ENCODE data around the gene SYT9. TPM values are rescaled to one million over a fixed set of nuclear protein-coding genes. Genes with fewer than 3 reads are reported as not detected.

SYT9 gene
- total and polyA plus RNA-seq, 12 donors: 0.94 to 17.7 (median 5.0) TPM

- no peak for TF ChIP-seq CTCF (IDR thresholded peaks at IDR 0.05)
- no peak for TF ChIP-seq POLR2A (IDR thresholded peaks at IDR 0.05)
- DNase-seq: no peak
- no peaks in the 10 kb centered on the region for H3K9me3 ChIP-seq (replicated peaks in 1 of 3)
- no peak overlapping the region for H3K27ac ChIP-seq
- intact Hi-C loops (cut with DNase I): no loop called here
- peaks cover 7% of the 10 kb centered on the region for H3K27me3 ChIP-seq
- H3K4me1 ChIP-seq (replicated peaks in 1 of 2): no peaks in the 10 kb centered on the region
- H3K4me3 ChIP-seq: no peak overlapping the region
- no peaks in the 10 kb centered on the region for H3K36me3 ChIP-seq (replicated peaks in 1 of 2)
Measured at GRCh38 chr11:7219491-7219890, 32.2 kb upstream of the SYT9 start.

GRCh38 chr11:7220636-7221035, 31.1 kb upstream of the SYT9 start:
- intact Hi-C loops (cut with DNase I): no loop called here
- DNase-seq: no peak
- no peak overlapping the region for H3K27ac ChIP-seq
- H3K4me3 ChIP-seq: no peak overlapping the region
- 40 to 72% (median 52%) methylated on average over 3 of the region's 3 CpGs for WGBS, 4 donors
- H3K27me3 ChIP-seq: peaks cover 7% of the 10 kb centered on the region
- TF ChIP-seq POLR2A (IDR thresholded peaks at IDR 0.05) (no peak), CTCF (IDR thresholded peaks at IDR 0.05) (no peak)
- no peaks in the 10 kb centered on the region for H3K9me3 ChIP-seq (replicated peaks in 1 of 3)
- H3K36me3 ChIP-seq (replicated peaks in 1 of 2): no peaks in the 10 kb centered on the region
- H3K4me1 ChIP-seq (replicated peaks in 1 of 2): no peaks in the 10 kb centered on the region

- Histone ChIP-seq H3K4me3 (no peak overlapping the region), H3K9me3 (replicated peaks in 1 of 3) (no peaks in the 10 kb centered on the region), H3K36me3 (replicated peaks in 1 of 2) (no peaks in the 10 kb centered on the region), H3K27ac (no peak overlapping the region), H3K27me3 (peaks cover 7% of the 10 kb centered on the region), H3K4me1 (replicated peaks in 1 of 2) (no peaks in the 10 kb centered on the region)
- 29 to 36% (median 30%) methylated on average over 4 of the region's 4 CpGs for WGBS, 4 donors
- intact Hi-C loops (cut with DNase I): no loop called here
- no peak for DNase-seq
- TF ChIP-seq POLR2A (IDR thresholded peaks at IDR 0.05) (no peak), CTCF (IDR thresholded peaks at IDR 0.05) (no peak)
Measured at GRCh38 chr11:7222619-7223018, 29.1 kb upstream of the SYT9 start.

- no peaks in the 10 kb centered on the region for H3K9me3 ChIP-seq (replicated peaks in 1 of 3)
- no peaks in the 10 kb centered on the region for H3K36me3 ChIP-seq (replicated peaks in 1 of 2)
- WGBS, 4 donors: 50 to 58% (median 53%) methylated on average over 5 of the region's 5 CpGs
- H3K27me3 ChIP-seq: no peaks in the 10 kb centered on the region
- H3K4me3 ChIP-seq: no peak overlapping the region
- intact Hi-C loops (cut with DNase I): no loop called here
- no peak for TF ChIP-seq CTCF (IDR thresholded peaks at IDR 0.05)
- no peak for TF ChIP-seq POLR2A (IDR thresholded peaks at IDR 0.05)
- no peak overlapping the region for H3K27ac ChIP-seq
- no peaks in the 10 kb centered on the region for H3K4me1 ChIP-seq (replicated peaks in 1 of 2)
- no peak for DNase-seq
Measured at GRCh38 chr11:7239877-7240276, 11.8 kb upstream of the SYT9 start.
